Measurements from ENCODE around the gene SELE. TPM values are rescaled to one million over a fixed set of nuclear protein-coding genes. Genes with fewer than 3 reads are reported as not detected.

The SELE gene
- total RNA-seq, 1 donor = not detected

DNA sequence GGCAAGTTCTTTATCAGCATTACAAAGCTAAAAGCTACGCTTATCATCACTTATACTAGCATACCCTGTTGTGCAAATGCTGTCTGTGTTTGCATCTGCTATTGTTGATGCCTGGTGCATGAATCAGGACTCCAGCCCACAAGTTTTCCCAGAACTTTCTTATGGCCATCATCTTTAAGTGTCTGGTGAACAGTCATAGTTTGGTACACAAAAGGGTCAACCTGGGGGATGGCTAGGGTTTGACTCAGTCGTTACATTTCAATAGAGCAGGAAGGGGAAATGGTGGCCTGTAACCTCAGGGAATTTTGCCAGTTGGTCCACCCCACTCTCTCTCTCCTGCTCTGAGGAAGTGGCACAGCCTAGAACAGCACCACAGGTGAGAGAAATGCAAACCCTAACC, 57.9 kb downstream of the SELE start:
- peak; percentile 53 for DNase-seq (ENCODE audit: low read depth)
- TF ChIP-seq CTCF (IDR thresholded peaks at IDR 0.05; ENCODE audit: insufficient read depth, low read depth, low read length) = no peak

More for the DNA sequence above, 57.9 kb downstream of the SELE start:
- no peak overlapping the region for H3K4me3 ChIP-seq (ENCODE audit: low read depth, low read length)

Other genes starting within 250 kb of the SELE start
- 7.3 and 7.7 TPM in 2 replicates for gene SLC19A2, start 248.1 kb downstream of the SELE start, total RNA-seq
- gene F5, start 147.6 kb downstream of the SELE start, total RNA-seq = not detected in 2 replicates
- not detected in 2 replicates for gene SELP, start 104.0 kb downstream of the SELE start, total RNA-seq
- not detected in 2 replicates for gene SELL, start 22.5 kb downstream of the SELE start, total RNA-seq
- gene METTL18, start 60.8 kb upstream of the SELE start, total RNA-seq = 5.5 and 6.5 TPM in 2 replicates
- gene SCYL3, start 159.8 kb upstream of the SELE start, total RNA-seq = 8.4 and 10.4 TPM in 2 replicates